CD1c-positive myeloid dendritic cell (primary cell): ENCODE measurements around the gene PDE6A.

Source experiments
- DNase-seq: peaks from one replicate; pipeline ENCODE4 v3.0.0-alpha.2; 2016; ENCODE audit errors: extremely low spot score

Gene PDE6A

DNA sequence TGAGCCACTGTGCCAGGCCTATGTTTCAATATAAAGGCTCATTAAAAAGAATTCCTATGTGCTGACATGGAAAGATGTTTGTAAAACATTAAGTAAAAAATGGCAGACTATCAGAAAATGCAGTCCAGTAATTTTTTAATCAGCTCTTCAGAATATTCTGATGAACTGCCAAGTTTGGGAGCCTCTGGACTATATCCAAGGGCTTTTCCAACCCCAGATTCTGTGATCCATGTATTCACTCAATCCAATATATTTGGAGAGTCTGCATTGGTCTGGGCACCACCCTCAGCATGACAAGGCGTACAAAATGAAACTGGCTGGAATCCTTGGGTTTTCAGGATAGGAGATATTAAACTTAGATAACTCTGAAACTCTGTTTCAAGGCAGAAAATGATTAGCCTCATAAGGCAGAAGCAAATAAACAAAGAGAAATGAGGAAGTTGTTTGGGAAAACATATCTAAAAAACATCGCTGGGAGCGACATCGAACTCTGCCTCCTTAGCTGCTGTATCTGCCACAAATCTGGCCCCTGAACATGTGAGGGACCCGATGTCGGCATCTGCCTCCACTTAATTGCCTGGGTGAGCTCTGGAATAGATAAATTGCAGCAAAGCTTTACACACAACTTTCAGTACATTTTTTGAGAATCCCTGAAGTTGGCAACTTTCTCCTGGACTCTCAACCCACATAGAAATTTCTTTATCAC, 14.4 kb downstream of the PDE6A start:
- DNase-seq = no peak

DNA sequence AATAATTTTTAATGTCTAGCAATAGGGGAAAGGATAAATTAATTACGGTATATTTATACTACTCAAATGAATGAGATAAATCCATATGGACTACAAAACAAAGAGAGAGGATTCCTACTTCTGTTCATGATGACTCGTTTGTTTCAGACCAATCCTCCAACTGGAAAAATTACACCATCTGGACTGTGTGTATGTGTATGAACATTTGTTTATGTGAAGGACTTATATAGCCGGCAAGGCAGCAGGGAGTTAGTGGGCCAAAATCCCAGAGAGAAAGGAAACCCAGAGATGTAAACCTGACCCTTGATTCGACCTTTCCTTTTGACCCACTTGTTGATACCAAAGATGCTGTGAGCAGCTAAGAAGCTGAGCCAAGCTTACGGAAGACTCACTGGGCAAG, 20.1 kb downstream of the PDE6A start:
- DNase-seq = no peak

DNA sequence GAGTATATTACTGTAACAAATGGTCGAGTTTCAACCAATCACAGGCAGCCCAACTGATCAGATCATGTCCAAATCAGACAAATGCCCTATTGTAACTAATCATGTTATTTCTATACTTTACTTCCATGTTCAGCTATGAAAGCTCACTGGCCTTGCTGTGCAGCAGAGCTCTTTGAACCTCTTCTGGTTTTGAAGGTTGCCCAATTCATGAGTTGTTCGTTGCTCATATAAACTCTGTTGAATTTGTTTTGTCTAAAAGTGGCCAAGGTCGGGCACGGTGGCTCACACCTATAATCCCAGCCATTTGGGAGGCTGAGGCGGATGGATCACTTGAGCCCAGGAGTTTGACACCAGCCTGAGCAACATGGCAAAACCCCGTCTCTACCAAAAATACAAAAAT, 21.6 kb downstream of the PDE6A start:
- no peak for DNase-seq

DNA sequence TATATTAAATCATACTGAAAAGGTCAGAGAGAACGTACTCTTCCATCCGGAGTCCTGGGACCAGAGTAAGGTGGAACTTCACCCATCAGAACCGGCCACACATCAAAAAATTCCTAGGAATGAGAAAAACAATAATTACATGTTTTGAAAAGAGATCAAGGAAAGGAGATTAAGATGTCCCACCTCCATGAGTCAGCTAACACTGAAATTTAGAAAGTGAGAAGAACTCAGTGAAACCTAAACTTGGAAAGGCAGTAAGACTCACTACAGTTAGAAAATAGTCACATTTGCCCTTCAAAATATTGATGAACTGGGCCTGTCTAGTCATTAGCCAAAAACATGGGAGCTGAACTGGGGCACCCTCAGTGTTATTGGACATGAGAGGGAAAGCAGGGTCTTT, 23.0 kb downstream of the PDE6A start:
- no peak for DNase-seq

DNA sequence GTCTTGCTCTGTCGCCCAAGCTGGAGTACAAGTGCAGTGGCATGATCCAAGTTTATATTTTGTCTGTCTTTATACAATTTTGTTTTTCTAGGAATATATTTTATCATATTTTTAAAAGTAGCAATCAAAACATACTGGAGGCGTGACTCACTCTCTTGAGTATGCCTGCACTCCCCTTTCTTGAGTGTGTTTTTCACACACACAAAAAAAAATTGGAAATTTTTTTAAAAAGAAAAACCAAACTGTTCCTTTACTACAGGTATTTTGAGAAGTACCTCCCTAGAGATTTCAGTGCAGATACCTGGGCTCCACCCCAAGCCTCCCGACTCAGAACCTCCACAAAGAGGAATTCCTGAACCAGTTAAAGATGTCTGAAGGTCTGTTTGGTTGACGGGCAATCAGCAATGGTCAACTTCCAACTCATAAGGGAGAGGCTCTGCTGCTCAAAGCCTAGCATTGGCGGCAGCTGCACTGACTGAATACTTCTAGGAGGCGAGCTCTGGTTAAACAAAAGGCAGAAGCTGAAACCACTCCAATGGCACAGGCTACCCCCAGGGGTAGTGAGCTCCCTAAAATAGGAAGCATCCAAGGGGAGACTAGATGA, 27.4 kb downstream of the PDE6A start:
- no peak for DNase-seq

DNA sequence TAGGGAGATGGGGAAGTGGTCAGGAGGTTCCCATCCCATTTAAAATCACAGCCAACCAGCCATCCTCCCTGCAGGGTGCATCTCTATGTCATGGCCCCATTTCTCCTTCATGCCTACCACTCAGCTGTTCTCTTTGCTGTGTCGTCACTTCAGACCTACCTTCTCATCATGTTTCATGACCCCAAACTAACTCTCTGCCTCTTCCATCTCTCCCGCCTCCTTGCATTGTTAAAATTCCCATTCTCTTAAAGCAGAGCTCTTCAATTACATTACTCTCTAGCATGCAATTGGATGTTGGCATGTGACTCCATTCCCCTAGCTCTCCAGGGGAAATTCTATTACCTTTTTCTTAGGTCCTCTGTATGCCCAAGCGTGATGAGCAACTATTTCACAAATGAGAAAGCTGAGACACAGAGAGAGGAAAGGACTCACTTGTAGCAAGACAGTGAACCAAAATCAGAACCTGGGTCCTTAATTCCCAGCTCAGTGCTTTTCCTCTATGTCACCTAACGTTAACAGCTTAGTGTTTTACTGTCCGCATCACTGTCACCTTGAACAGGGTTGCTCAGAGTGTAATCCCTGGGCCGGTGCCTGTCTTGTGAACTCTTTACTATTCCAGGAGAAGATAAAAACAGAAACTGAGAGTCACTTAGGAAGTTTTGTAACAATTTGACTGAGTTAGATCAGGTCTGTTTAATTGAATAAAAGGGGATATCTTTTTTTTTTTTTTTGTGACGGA, 28.1 kb downstream of the PDE6A start:
- DNase-seq = no peak

DNA sequence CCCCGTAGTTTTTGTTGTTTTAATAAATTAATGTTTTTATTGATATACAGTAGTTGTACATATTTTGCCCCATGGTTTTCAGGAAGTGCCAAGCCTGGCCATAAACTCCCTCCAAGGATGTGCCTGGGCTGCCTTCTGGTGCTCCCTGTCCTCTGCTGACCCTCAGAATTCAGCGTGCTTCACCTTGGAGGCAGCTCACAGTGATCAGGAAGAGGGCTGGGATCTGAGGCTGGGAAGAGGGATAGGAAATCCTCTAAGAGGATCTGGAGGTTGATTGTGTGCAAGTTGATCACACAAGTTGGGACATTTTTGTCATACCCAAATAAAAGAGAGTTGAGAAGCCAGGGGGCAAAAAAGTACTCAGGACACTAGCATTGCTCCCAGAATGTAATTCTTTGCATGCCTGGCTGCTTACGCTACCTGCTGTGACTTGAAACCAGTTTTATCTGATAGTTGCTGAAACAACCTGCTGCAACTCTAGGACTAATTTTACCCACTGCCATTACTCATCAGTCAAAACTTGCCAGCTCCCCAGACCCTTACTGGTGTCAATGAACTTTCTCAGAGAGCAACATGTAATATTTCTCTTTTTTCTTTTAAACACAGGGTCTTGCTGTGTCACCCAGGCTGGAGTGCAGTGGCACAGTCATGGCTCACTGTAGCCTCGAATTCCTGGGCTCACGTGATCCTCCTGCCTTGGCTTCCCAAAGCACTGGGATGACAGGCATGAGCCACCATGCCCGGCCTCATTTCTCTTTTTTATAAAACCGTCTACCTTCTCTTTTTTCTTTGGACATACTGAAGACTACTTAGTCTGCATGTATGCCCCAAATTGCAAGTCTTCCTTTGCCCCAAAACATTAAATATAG, 29.0 kb downstream of the PDE6A start:
- DNase-seq = no peak

DNA sequence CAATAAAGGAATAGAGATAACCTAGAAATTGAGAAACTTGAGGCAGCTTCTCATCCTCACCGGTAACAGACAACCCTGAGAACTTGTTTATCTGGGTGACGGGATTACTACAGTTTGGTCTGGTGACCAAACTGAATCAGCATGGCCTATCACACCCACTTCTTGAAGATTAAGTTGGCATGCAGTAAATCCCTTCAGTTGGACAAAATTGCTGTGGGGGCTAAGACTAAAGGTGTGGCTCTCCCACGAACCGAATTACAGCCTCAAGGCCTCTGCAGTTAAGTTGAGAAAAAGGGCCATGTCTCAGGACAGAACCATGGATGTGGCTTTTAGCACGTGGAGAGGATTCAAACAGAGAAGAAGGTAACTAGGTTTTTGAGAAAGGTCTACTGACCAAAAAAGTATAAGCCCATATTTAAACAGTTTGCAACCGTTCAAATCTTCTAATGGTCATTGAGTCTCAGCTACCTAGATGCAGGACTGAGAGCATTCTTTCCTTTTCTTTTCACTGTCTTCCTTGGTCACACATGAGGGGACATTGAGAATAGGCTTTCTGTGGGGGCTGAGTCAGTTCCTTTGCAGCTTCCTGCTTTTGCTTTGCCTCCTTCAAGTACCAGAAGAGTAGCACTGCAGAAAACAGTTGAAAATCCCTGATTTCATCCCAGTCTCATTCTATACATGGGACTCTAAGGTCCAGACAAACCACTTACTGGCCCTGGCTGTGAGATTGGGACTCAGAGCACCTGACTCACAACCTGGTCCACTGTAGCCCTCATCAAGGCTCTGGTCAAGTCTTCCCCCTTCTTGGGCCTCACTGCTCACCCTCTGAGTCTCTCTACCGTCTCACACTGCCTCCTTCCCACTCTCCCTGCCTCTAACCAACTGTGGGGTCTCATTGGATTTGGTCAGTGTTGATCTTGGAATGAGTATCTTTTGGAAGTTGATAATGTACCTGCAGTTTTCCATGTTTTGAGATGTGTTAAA, 30.9 kb downstream of the PDE6A start:
- no peak for DNase-seq

DNA sequence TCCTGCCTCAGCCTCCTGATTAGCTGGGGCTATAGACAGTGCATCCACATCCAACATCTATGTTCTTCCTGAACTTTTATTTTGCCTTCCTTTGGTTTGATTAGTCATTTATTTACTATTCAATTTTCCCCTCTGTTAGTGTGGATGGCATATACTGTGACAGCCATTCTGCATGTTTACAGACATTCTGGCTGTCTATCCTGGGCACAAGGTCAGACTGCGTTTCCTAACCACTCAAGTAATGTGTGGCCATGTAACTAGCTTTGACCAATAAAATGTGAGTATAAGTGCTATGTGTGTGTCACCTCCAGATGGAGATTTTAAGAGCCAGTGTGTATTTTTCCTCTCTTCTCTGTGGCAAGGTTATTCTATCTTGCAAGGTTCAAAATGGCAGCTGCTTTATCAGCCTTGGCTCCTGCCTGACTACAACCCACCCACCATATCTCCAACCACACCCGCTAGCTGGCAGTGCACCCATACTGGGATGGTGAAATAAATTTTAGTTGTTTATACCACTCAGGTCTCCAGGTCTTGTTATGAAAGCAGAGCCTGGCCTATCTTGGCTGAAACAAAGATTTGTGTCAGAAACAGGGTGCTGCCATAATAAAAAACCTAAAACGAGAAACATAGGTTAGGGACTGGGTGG, 32.2 kb downstream of the PDE6A start:
- no peak for DNase-seq

DNA sequence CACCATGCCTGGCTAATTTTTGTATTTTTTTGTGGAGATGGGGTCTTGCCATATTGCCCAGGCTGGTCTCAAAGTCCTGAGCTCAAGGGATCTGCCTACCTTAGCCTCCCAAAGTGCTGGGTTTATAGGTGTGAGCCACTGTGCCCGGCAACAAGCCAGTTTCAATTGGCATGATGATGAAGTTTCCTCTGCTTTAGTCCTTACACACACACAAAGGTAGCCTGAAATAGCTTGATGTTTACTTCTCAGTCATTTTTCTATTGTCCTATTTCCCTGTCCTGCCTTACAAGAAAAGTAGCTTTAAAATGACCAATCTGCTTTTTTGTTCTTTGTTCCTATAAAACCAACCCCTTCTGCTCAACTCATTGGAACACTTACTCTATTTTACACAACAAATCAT, 33.6 kb downstream of the PDE6A start:
- DNase-seq = no peak

DNA sequence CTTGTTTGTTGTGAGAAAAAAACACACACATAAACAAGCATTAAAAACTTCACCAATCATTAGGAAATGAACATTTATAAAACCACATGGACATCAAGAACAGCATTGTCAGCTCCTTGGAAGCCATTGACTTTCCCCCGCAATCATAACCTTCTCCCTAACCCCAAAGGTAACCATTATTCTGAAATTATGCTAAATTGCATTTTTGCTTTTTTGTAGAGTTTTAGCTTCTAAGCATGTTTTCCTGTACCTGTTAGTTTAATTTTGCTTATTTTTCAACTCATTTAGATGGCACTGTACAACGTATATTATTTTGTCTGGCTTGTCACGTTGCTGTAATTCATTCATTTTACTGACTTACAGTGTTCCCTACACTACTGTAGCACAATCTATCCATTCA, 36.8 kb downstream of the PDE6A start:
- DNase-seq = no peak

DNA sequence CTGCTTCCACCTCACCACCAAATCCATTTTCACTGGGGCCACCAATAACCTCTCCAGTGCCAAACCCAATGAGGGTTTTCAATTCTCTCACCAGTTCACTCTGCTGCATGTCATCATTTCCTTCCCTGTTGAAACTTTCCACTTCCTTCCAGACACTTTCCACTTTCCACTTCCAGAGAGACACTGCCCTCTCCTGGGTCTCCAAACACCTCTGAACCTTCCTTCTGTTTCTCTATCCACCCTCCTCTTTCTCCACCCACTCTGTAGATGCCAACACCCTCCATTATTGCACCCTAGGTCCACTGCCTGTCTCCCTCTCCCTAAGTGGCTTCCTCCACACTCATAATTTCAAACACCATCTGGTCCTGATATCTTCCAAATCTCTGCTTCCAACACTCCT, 39.6 kb downstream of the PDE6A start:
- no peak for DNase-seq

DNA sequence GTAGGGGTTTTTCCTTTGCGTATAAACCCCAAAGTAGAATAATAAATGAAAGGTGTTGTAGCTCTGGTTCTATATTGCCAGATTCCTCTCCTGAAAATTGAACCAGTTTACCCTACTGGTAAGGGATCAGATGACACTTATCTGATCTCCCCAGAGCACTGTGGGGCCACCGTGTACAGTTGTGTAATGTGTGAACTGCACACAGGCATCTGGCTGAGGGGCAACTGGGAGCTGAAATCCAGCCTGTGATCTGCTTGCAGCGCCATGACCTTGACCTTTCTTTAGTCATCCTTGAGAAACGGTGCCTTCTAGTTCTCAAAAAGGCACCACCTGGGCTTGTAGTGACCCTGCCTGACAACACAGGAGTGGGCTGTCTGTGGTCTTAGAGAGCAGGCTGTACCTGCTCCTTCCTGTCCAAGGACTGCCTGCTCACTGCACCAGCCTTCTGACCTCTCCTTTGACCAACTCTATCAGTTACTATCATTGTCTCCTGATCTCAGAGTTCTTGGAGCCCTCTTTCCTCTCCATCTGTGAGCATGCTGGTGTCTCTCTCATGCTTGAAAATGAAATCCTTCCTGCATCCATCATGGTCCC, 40.2 kb downstream of the PDE6A start:
- no peak for DNase-seq

DNA sequence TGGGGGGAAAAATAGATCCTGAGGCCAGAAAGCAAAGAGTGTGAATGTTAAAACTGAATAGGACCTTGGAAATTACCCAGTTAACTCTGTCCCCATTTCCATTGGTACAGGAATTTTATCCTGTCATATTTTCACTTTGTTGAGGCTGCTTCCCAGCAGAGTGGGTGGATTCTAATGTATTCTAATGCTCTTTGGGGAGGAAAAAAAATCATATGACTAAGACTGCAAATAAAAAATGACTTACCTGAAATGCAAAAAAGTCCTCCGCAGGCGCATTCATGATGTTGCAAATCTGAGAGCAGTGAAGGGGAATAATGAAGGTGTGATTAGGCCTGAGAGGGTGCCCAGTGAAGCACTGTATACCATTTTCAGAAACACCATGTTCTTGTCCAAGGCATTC, 41.2 kb downstream of the PDE6A start:
- DNase-seq = no peak

DNA sequence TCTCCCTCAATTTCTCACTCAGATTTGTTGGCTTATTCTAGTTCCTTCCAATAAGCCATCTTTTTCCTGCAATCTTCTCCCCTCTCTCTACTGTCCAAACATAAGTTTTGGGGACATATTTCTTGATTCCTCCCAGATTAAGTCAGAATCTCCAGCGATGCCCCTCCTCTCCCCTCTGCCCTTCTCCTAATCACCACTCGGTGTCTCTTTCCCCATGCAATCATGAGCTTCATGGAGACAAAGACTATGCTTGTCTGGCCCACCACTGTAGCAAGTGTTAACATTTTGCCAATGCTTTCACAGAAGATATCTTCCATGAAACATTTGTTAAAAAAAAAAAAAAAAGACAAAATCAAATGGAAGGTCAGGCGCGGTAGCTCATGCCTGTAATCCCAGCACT, 42.4 kb downstream of the PDE6A start:
- no peak for DNase-seq

DNA sequence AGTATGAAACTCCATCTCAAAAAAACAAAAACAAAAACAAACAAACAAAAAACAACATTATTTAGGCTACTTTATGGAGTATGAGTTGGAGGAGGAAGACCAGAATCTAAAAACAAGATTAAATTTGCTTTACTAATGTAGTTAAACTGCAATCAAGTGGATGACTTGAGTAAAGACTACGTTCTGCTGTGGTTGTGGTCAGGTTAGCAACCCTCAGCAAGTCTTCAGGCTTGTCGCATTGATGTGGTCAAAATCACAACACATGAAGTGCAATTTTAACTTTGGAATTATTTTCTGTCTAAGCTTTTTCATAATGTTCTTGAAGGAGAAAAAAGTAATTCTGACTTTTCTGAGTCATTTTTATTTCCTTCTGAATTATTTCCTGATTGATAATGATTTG, 43.1 kb downstream of the PDE6A start:
- no peak for DNase-seq

DNA sequence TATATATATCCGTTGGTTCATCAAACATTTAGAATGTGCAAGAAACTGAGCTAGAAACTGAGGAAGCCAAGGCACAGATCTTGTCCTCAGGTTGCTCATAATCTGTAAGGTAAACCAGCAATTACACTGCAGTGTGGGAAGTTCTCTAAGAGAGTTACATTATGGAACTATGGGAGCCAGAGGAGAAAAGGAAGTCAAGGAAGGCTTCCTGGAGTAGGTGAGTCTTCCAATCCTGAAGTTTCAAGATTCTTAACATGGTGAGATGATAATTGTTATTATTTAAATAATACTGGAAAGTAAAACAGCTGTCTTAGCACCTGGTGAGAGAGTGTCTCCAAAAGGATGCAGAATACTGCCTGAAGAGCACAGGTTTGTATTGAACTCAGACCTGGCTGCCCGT, 44.2 kb downstream of the PDE6A start:
- DNase-seq = no peak

DNA sequence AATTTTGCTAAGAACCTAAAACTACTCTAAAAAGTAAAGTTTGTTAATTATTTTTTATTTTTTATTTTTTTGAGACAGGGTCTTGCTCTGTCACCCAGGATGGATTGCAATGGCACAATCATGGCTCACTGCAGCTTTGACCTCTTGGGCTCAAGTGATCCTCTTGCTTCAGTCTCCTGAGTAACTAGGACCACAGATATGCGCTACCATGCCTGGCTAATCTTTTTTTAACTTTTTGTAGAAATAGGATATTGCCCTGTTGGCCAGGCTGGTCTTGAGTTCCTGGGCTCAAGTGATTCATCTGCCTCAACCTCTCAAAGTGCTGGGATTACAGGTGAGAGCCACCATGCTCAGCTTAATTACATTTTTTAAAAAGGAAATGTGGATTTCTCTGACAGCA, 45.8 kb downstream of the PDE6A start:
- no peak for DNase-seq

DNA sequence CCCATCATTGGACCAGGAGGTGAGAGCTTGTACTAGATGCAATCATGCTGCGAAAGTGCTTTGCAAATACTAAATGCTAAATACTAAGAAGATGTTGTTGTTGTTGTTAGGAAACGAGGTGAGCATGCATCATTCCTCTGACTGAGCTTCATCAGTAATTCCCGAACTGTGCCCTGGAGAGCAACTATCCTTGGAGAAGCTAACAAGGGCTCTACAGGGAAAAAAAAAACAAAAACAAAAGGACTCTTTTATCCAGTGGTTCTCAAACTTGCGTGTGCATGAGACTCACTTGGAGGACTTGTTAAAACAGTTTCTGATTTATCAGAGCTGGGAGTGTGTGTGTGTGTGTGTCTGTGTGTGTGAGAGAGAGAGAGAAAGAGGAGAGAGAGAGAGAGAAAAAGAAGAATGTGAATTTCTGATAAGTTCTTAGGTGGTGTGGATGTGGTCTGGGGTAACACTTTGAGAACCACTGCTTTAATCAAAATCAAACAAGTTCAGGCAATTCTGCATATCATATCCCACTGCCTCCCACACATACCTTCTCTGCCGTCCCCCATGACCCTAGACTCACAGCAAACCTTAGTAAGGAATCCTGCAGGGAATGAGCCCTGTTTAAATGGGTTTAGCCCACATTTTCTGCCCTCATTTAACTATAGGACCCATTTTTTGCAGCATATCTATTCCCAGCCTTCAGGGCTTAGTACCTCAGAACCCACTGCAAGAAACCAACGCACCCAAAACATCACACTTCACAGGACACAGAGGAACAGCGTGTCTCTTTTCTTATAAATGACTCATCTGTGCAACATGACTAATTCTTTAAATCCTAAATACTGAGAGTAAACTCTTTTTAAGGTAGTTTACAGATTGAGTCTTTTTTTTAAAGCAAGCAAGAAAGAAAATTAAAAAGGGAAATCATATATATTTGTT, 48.9 kb downstream of the PDE6A start:
- DNase-seq = no peak
